Activated T-helper 1 cell treated with anti-CD3 and anti-CD28 coated beads, Interleukin-12 subunit alpha, Interleukin-12 subunit beta, Interleukin-2, Interleukin-4 antibody, amounts not matched to agents 30 ng/mL and 10 ng/mL and 1 ng/mL, durations not matched to agents 14 hours and 24 hours and 36 hours (primary cell): ENCODE data around the gene NOCT. TPM values are rescaled to one million over a fixed set of nuclear protein-coding genes. Genes with fewer than 3 reads are reported as not detected.
"Not testable (repeated sequence)": the region's sequence is repeated elsewhere in the genome, so short reads cannot be mapped to it uniquely, and the experiment has no call there.

Experiments
- DNase-seq: peaks from one replicate; pipeline ENCODE4 v3.0.0; 2021; ENCODE audit warnings: low spot score
- H3K27ac Mint-ChIP-seq: one replicate; pipeline ENCODE4 v1.8.0; 2021; ENCODE audit warnings: mild to moderate bottlenecking, mixed read lengths
- H3K27me3 Mint-ChIP-seq: one replicate; pipeline ENCODE4 v1.8.0; 2022; ENCODE audit warnings: mild to moderate bottlenecking, moderate library complexity, mixed read lengths; ENCODE audit not compliant: insufficient read depth
- H3K36me3 Mint-ChIP-seq: one replicate; pipeline ENCODE4 v1.8.0; 2021; ENCODE audit warnings: low read depth, mixed read lengths
- H3K4me1 Mint-ChIP-seq: one replicate; pipeline ENCODE4 v1.8.0; 2021; ENCODE audit warnings: low read depth, mixed read lengths
- H3K4me3 Mint-ChIP-seq: one replicate; pipeline ENCODE4 v1.8.0; 2021; ENCODE audit warnings: mild to moderate bottlenecking, moderate library complexity, mixed read lengths
- H3K9me3 Mint-ChIP-seq: one replicate; pipeline ENCODE4 v1.8.0; 2021; ENCODE audit warnings: mixed read lengths
- intact Hi-C: fragments of 100-400 bp; cut with micrococcal nuclease; formaldehyde crosslinking; loops from one replicate; pipeline ENCODE4 v1.15.1; 2024
- total RNA-seq: library from RNA; stranded (reverse); gene quantifications from 2 replicates; pipeline ENCODE4 v1.2.3, GENCODE V29; 2022

NOCT gene
- total RNA-seq, 1 donor from 2014 or later: 24.1 TPM

DNA sequence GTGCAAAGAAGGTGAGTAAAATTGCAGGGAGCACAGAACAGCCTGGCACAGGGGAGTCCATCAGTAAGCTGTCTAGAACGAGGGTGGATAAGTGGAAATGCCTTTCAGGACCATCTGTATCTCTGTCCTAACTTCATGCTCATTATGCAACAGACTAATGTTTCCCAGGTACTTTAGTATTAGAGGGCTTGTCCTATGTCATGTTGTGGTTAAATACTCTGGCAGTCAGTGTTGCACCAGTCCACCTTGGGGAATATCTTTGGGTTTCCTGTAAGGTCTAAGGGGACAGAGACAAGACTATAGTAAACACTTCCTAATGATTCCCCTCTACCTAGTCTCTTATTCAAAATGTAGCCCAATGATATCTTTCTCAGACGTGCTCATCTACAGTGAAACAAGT is 21.3 kb downstream of the NOCT start:
- H3K36me3 Mint-ChIP-seq: peaks cover 7% of the 10 kb centered on the region
- peaks cover 5% of the 10 kb centered on the region for H3K4me1 Mint-ChIP-seq
- H3K9me3 Mint-ChIP-seq: no peaks in the 10 kb centered on the region
- intact Hi-C loops: no loop called here
- no peak for DNase-seq
- no peak overlapping the region for H3K4me3 Mint-ChIP-seq
- no peak overlapping the region for H3K27ac Mint-ChIP-seq
- H3K27me3 Mint-ChIP-seq: no peaks in the 10 kb centered on the region

GRCh38 chr4:139038874-139039443 is 23.4 kb downstream of the NOCT start:
- intact Hi-C loops: no loop called here
- H3K27ac Mint-ChIP-seq: no peak overlapping the region
- peaks cover 5% of the 10 kb centered on the region for H3K4me1 Mint-ChIP-seq
- DNase-seq: no peak
- H3K36me3 Mint-ChIP-seq: peaks cover 11% of the 10 kb centered on the region
- no peaks in the 10 kb centered on the region for H3K9me3 Mint-ChIP-seq
- no peak overlapping the region for H3K4me3 Mint-ChIP-seq
- no peaks in the 10 kb centered on the region for H3K27me3 Mint-ChIP-seq

DNA sequence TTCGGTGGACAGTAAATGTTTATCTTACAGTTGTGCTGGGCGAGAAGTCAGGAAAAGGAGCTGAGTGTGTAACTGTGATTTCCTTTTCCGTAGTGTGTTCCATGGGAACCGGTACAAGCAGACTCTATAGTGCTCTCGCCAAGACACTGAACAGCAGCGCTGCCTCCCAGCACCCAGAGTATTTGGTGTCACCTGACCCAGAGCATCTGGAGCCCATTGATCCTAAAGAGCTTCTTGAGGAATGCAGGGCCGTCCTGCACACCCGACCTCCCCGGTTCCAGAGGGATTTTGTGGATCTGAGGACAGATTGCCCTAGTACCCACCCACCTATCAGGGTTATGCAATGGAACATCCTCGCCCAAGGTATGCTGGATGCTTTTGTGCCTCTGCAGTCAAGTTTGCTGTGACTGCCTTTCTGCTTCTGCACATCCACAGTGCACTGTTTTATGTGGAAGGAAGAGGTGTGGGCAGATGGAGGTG is 27.4 kb downstream of the NOCT start:
- H3K4me1 Mint-ChIP-seq: peaks cover 11% of the 10 kb centered on the region
- no peak overlapping the region for H3K4me3 Mint-ChIP-seq
- H3K27me3 Mint-ChIP-seq: no peaks in the 10 kb centered on the region
- H3K36me3 Mint-ChIP-seq: peaks cover 21% of the 10 kb centered on the region
- no peak overlapping the region for H3K27ac Mint-ChIP-seq
- no peak for DNase-seq
- intact Hi-C loops: no loop called here
- H3K9me3 Mint-ChIP-seq: no peaks in the 10 kb centered on the region

DNA sequence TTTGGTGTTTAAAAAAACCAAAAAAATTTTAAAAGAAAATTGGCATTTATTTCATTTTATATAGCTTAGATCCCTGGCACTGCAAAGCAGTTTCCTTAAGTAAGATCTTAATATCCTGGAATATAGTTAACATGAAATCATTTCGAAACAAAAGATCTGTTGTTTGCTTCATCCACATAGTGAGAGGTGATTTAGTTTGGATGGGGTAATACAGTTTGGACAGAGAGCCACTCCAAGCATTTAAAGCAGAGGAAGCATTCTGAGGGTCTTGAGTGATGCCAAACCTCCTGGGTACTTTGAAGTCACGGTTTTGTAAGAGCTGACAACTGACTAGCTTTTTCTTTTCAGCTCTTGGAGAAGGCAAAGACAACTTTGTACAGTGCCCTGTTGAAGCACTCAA is 28.7 kb downstream of the NOCT start:
- H3K4me3 Mint-ChIP-seq: no peak overlapping the region

DNA sequence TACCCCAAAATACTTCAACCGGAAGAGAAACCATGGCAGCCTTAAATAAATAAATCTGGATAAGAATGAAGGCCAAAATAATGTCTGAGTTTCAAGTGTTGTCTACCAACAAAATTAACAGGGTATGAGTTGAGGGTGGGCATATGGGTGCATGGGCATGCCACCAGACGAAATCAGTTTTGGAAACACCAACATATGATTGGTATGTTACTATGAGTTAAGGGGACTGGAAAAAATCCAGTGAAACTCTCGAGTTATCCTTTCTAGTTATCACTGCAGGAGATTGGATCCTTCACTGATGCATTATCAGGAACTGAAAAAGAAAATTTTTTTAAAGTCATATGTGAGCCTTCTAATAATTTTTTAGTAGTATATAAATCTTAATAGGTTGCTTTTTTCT is 32.4 kb downstream of the NOCT start:
- Mint-ChIP-seq H3K9me3 (no peaks in the 10 kb centered on the region), H3K36me3 (peaks cover 23% of the 10 kb centered on the region), H3K4me3 (no peak overlapping the region), H3K4me1 (peaks cover 7% of the 10 kb centered on the region), H3K27me3 (no peaks in the 10 kb centered on the region), H3K27ac (peak overlapping the region; percentile 29)
- DNase-seq: no peak
- intact Hi-C loops: loop anchor here (5.0 kb wide), 1 partner anchor 34 kb away; no protein-coding TSS in a partner anchor

More for the DNA sequence above, 28.7 kb downstream of the NOCT start:
- Mint-ChIP-seq H3K36me3 (peaks cover 25% of the 10 kb centered on the region), H3K9me3 (no peaks in the 10 kb centered on the region), H3K27me3 (no peaks in the 10 kb centered on the region), H3K4me1 (peaks cover 12% of the 10 kb centered on the region), H3K27ac (no peak overlapping the region)
- DNase-seq: no peak
- intact Hi-C loops: no loop called here

DNA sequence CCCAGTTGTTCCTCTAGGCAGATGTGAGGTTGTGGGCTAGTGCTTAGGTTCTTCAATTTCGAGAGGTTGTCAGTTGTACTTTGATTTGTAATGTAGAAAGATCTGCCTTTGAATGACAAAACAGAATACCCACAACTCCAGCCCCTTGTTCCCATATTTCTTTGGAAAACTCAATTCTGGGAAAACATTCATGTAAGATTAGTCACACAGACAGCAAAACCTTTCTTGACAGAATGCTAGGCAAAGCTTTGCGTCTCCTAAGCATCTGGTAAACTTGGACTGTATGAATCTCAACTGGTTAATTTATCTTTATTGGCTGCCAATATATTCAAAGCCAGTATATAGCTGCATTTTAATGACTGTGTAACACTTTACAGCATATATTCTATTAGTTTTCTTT is 34.9 kb downstream of the NOCT start:
- Mint-ChIP-seq H3K4me1 (peaks cover 12% of the 10 kb centered on the region), H3K4me3 (no peak overlapping the region), H3K27ac (no peak overlapping the region), H3K9me3 (no peaks in the 10 kb centered on the region), H3K36me3 (peaks cover 28% of the 10 kb centered on the region), H3K27me3 (no peaks in the 10 kb centered on the region)
- intact Hi-C loops: no loop called here
- no peak for DNase-seq

GRCh38 chr4:139053909-139054308 is 38.3 kb downstream of the NOCT start:
- Mint-ChIP-seq H3K4me1 (peaks cover 15% of the 10 kb centered on the region), H3K27me3 (no peaks in the 10 kb centered on the region), H3K27ac (no peak overlapping the region), H3K9me3 (no peaks in the 10 kb centered on the region), H3K4me3 (no peak overlapping the region), H3K36me3 (peaks cover 28% of the 10 kb centered on the region)
- intact Hi-C loops: no loop called here
- DNase-seq: no peak

DNA sequence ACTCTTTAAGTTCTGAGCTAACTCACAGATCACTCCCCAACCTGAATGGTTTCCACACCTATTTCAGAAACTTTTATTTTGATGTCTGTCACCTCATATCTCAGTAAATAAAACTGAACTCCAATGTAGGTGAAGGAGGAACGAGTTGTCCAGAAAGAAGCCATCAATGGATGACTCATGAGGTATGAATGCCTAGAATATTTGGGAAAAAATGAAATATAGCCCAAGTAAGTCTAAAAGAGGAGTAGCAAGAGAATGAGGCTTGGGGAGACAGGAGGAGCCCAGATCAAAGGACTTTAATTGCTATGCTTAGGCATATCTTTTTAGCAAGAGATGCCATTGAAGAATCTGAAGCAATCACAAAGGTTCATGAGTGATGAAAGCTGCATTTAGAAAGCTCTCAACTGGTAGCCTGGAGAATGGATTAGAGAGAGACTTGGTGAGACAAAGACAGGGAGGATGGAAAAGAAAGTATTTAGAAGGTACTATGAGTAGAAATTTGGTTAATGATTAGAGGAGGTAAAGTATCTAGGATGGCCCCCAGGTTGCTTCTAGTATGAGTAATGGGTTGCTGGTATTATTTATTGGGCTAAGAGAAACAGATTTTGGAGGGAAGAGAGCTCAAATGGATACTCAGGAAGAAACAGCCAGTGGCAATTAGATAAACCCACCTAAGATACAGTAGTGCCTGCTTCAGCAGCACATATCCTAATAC is 39.4 kb downstream of the NOCT start:
- Mint-ChIP-seq H3K36me3 (peaks cover 33% of the 10 kb centered on the region), H3K4me3 (no peak overlapping the region), H3K4me1 (peaks cover 18% of the 10 kb centered on the region), H3K9me3 (no peaks in the 10 kb centered on the region), H3K27ac (peak overlapping the region; percentile 5), H3K27me3 (no peaks in the 10 kb centered on the region)
- DNase-seq: no peak
- intact Hi-C loops: no loop called here

GRCh38 chr4:139059026-139059425 is 43.4 kb downstream of the NOCT start:
- DNase-seq, intact Hi-C loops, H3K4me3 Mint-ChIP-seq, H3K27me3 Mint-ChIP-seq, H3K9me3 Mint-ChIP-seq, H3K27ac Mint-ChIP-seq: not testable (repeated sequence)
- Mint-ChIP-seq H3K36me3 (peaks cover 51% of the 10 kb centered on the region), H3K4me1 (peaks cover 18% of the 10 kb centered on the region)

GRCh38 chr4:139060591-139060990 is 45.0 kb downstream of the NOCT start:
- no peak overlapping the region for H3K4me3 Mint-ChIP-seq
- H3K27me3 Mint-ChIP-seq: no peaks in the 10 kb centered on the region
- H3K36me3 Mint-ChIP-seq: peaks cover 43% of the 10 kb centered on the region
- H3K4me1 Mint-ChIP-seq: peaks cover 12% of the 10 kb centered on the region
- H3K27ac Mint-ChIP-seq: no peak overlapping the region
- H3K9me3 Mint-ChIP-seq: no peaks in the 10 kb centered on the region
- intact Hi-C loops: no loop called here
- no peak for DNase-seq

- no peak overlapping the region for H3K27ac Mint-ChIP-seq
- peaks cover 11% of the 10 kb centered on the region for H3K36me3 Mint-ChIP-seq
- DNase-seq: no peak
- no peak overlapping the region for H3K4me3 Mint-ChIP-seq
- intact Hi-C loops: no loop called here
- H3K9me3 Mint-ChIP-seq: no peaks in the 10 kb centered on the region
- no peaks in the 10 kb centered on the region for H3K27me3 Mint-ChIP-seq
- peaks cover 5% of the 10 kb centered on the region for H3K4me1 Mint-ChIP-seq
Measured at GRCh38 chr4:139076016-139076744, 60.6 kb downstream of the NOCT start.

DNA sequence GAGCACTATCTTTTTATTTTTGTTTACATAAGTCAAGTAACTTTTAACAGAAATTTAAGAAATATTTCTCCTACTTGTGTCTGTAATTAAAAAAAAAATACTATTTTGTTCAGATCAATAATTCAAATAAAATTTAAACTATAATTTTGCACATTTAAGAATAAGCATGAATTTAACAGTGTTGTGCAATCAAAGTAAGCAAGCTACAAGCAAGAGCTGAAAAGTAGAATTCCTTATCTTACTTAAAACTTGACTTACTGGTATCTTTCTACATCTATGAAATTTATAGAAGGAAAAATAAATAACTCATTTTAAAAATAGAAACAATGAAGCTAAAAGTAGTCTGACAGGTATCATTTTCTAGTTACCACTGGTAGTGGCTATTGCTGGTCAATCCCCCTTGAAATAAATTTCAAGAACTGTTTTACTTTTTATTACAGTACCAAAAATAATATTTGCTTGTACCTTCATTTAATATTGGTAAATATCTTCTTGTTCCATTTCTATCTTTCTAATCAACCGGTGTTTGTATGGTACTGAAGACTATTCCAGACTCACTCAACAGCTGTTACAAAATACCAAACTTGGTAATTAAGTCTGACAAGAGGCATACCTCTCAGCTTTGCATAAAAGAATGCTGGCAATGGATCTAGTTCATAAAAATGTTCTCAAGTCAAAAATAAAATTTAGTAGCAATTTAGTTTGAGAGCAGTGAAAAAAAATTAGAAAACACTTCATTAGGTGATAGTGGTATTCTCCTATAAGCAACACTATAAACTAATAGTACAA is 62.2 kb downstream of the NOCT start:
- no peak for DNase-seq
- no peaks in the 10 kb centered on the region for H3K27me3 Mint-ChIP-seq
- H3K4me1 Mint-ChIP-seq: peaks cover 15% of the 10 kb centered on the region
- no peak overlapping the region for H3K27ac Mint-ChIP-seq
- intact Hi-C loops: no loop called here
- no peaks in the 10 kb centered on the region for H3K9me3 Mint-ChIP-seq
- no peak overlapping the region for H3K4me3 Mint-ChIP-seq
- H3K36me3 Mint-ChIP-seq: peaks cover 7% of the 10 kb centered on the region
